Esophagus squamous epithelium (tissue), 5 donors: ENCODE data around the gene GABBR2. TPM values are rescaled to one million over a fixed set of nuclear protein-coding genes. Genes with fewer than 3 reads are reported as not detected.

Source experiments
- DNase-seq: peaks from one replicate; lab custom pipeline; 2025; lab: John Stamatoyannopoulos, UW
- H3K27ac ChIP-seq, 4 donors: fragments of 200-600 bp; sonication (generic); one replicate each; pipeline ENCODE4 v1.5.1; 2016 to 2019; ENCODE audit warnings: mild to moderate bottlenecking in 1 of 4
- H3K27me3 ChIP-seq, 4 donors: fragments of 200-600 bp; sonication (generic); 1 replicate in 3 of 4; 2 replicates in 1 of 4; pipeline versions ENCODE4 v1.5.1 to v1.6.0; 2017 to 2021; ENCODE audit warnings: antibody characterized with exemption in 1 of 4
- H3K36me3 ChIP-seq, 3 donors: fragments of 200-600 bp; sonication (generic); one replicate each; pipeline ENCODE4 v1.5.1; 2016 to 2019
- H3K4me1 ChIP-seq, 3 donors: fragments of 200-600 bp; sonication (generic); one replicate each; pipeline ENCODE4 v1.5.1; 2017 to 2019
- H3K4me3 ChIP-seq, 4 donors: fragments of 200-600 bp; sonication (generic); 1 replicate in 3 of 4; 2 replicates in 1 of 4; pipeline ENCODE4 v1.5.1; 2016 to 2019; ENCODE audit warnings: mild to moderate bottlenecking in 2 of 4, moderate library complexity in 1 of 4
- H3K9me3 ChIP-seq, 3 donors: fragments of 200-600 bp; sonication (generic); one replicate each; pipeline ENCODE4 v1.5.1; 2016 to 2019
- CTCF ChIP-seq, 6 experiments: fragments of 450-650 bp in 4 of 6; fragments of 200-600 bp in 2 of 6; sonication (generic) in 2 of 6; IDR thresholded peaks; one replicate each; pipeline ENCODE4 v1.5.1; 2016 to 2019; ENCODE audit warnings: antibody characterized with exemption in 6 of 6, mild to moderate bottlenecking in 4 of 6, moderate library complexity in 4 of 6
- POLR2A ChIP-seq, 4 donors: fragments of 450-650 bp; IDR thresholded peaks; one replicate each; pipeline ENCODE4 v1.6.1; 2017; ENCODE audit warnings: antibody characterized with exemption in 4 of 4, mild to moderate bottlenecking in 4 of 4, moderate library complexity in 3 of 4
- WGBS, 2 donors: methylation state at CpG; one replicate each; pipeline ENCODE4 v1.1.5; 2018; 5-methylcytosine and 5-hydroxymethylcytosine counted together
- intact Hi-C: fragments of 100-400 bp; cut with DNase I; formaldehyde crosslinking; loops from one replicate; pipeline ENCODE4 v1.15.0; 2022
- total RNA-seq, 4 donors: library from RNA; depleted of rRNA; stranded (reverse); fragments of >200 nt; gene quantifications; one replicate each; pipeline ENCODE4 v1.1.0, GENCODE V29; 2016
- donor health status: DM: yes; HTN: yes; CAD: no.

GABBR2 gene
- total RNA-seq, 4 donors from 2014 or later, result not detected

DNA sequence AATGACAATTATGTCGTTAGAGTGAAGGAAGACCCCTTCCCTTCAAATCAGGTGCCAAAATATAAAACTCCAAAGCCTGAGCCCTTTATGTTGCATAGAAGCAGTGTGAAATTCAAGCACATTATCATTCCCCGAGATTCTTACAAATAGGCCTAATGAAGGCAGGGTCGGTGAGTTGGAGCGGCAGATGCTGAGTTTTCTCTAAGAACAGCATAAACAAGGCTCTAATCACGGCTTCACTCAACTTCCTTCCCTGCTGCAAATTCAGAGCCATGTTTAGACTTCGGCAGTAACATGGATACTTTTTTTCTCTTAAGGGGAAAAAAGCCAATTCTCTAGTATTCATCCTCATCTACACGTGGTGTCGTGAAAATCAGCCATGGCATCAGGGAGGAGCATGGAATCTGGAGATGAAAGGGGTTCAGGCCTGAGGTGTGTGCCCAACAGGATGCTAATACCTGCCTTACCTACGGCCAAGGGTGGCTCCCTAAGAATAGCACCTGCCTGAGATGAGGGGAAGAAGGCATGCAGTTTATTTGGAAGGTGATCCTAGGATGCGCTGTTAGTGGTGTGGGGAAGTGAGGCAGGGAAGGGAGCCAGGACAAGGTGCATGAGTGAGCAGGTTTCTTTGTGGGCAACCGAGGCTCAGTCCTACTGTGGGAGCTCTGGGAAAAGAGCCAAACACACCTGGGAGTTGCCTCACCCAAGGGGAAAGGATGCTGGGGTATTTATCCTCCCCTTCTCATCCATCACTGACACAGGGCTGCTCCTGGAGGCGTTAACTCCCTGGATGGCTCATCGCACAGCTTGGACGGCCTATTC, 306.5 kb downstream of the GABBR2 start:
- H3K36me3 ChIP-seq, result no peaks in the 10 kb centered on the region
- H3K27ac ChIP-seq, result no peak overlapping the region
- 64 to 65% methylated on average over 14 of the region's 14 CpGs for WGBS, 2 donors
- no peaks in the 10 kb centered on the region for H3K9me3 ChIP-seq
- no peaks in the 10 kb centered on the region for H3K4me1 ChIP-seq
- H3K27me3 ChIP-seq, result peaks cover 0 to 26% (median 0%) of the 10 kb centered on the region in 4 donors
- no peak for TF ChIP-seq POLR2A (IDR thresholded peaks at IDR 0.05)
- TF ChIP-seq CTCF (IDR thresholded peaks at IDR 0.05), result no peak
- intact Hi-C loops, result no loop called here
- no peak for DNase-seq
- no peak overlapping the region for H3K4me3 ChIP-seq

GRCh38 chr9:98401140-98402018, 307.4 kb downstream of the GABBR2 start:
- intact Hi-C loops, result no loop called here
- H3K4me1 ChIP-seq, result no peaks in the 10 kb centered on the region
- H3K27me3 ChIP-seq, result peaks cover 0 to 35% (median 0%) of the 10 kb centered on the region in 4 donors
- no peak overlapping the region for H3K4me3 ChIP-seq
- DNase-seq, result no peak
- 51 to 56% methylated on average over 8 to 11 of the region's 11 CpGs for WGBS, 2 donors
- no peaks in the 10 kb centered on the region for H3K36me3 ChIP-seq
- H3K9me3 ChIP-seq, result no peaks in the 10 kb centered on the region
- TF ChIP-seq POLR2A (IDR thresholded peaks at IDR 0.05), result no peak
- no peak overlapping the region for H3K27ac ChIP-seq

GRCh38 chr9:98399950-98400683, 308.6 kb downstream of the GABBR2 start:
- intact Hi-C loops, result no loop called here
- no peak for DNase-seq

DNA sequence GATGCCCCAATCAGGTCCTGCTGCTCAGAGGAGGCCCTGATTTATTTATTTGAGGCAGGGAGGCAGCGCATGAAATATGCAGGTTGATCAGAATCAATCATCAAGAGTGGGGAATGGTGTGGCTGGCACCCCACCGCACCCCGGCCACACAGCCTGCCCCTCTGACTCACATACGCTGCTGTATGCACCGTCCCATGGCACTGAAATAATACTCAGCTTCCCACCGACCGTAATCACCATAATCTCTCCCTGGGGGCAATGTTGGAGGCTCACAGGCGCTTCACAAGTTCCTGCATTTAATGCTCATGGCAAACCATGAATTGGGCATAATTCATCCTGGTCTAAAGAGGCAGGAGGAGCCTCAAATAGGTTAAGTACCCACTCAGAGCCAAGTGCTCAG, 312.1 kb downstream of the GABBR2 start:
- WGBS, 2 donors, result 78% methylated on average over 8 of the region's 8 CpGs; no CpG with 5 or more reads in 1 of the 2 donors

More at GRCh38 chr9:98399950-98400683, 308.6 kb downstream of the GABBR2 start:
- H3K4me3 ChIP-seq, result no peak overlapping the region
- H3K9me3 ChIP-seq, result no peaks in the 10 kb centered on the region
- H3K27ac ChIP-seq, result no peak overlapping the region
- 78 to 79% methylated on average over 8 of the region's 8 CpGs for WGBS, 2 donors
- peaks cover 0 to 38% (median 0%) of the 10 kb centered on the region in 4 donors for H3K27me3 ChIP-seq
- no peaks in the 10 kb centered on the region for H3K4me1 ChIP-seq
- TF ChIP-seq CTCF (IDR thresholded peaks at IDR 0.05) (no peak), POLR2A (IDR thresholded peaks at IDR 0.05) (no peak)
- no peaks in the 10 kb centered on the region for H3K36me3 ChIP-seq

More for the DNA sequence above, 312.1 kb downstream of the GABBR2 start:
- TF ChIP-seq CTCF (IDR thresholded peaks at IDR 0.05) (no peak), POLR2A (IDR thresholded peaks at IDR 0.05) (no peak)
- Histone ChIP-seq H3K4me3 (no peak overlapping the region), H3K9me3 (no peaks in the 10 kb centered on the region), H3K27ac (no peak overlapping the region), H3K27me3 (peaks cover 0 to 33% (median 0%) of the 10 kb centered on the region in 4 donors), H3K36me3 (no peaks in the 10 kb centered on the region), H3K4me1 (no peaks in the 10 kb centered on the region)
- no peak for DNase-seq
- intact Hi-C loops, result no loop called here
